Activated CD4-positive, alpha-beta memory T cell treated with anti-CD3 and anti-CD28 coated beads for 36 hours (primary cell): ENCODE data around the gene ATP5MC3. TPM values are rescaled to one million over a fixed set of nuclear protein-coding genes. Genes with fewer than 3 reads are reported as not detected.

ENCODE experiments used
- CTCF ChIA-PET: fragments of 350-600 bp; sonication (Branson Sonifier 250); formaldehyde crosslinking; loops from one replicate; lab custom pipeline; 2021; ENCODE audit warnings: antibody characterized with exemption, inconsistent platforms; lab: Charles Lee
- POLR2A ChIA-PET: fragments of 350-600 bp; sonication (Branson Sonifier 250); formaldehyde crosslinking; loops from one replicate; lab custom pipeline; 2021; ENCODE audit warnings: antibody characterized with exemption; lab: Charles Lee
- DNase-seq: peaks from one replicate; pipeline ENCODE4 v3.0.0-alpha.2; 2020
- H3K27ac Mint-ChIP-seq: one replicate; pipeline ENCODE4 v1.8.0; 2021; ENCODE audit warnings: mixed read lengths
- H3K27me3 Mint-ChIP-seq: one replicate; pipeline ENCODE4 v1.8.0; 2021; ENCODE audit warnings: mixed read lengths
- H3K36me3 Mint-ChIP-seq: one replicate; pipeline ENCODE4 v1.8.0; 2021; ENCODE audit warnings: mixed read lengths
- H3K4me1 Mint-ChIP-seq: one replicate; pipeline ENCODE4 v1.8.0; 2021; ENCODE audit warnings: low read depth, mixed read lengths
- H3K4me3 Mint-ChIP-seq: one replicate; pipeline ENCODE4 v1.8.0; 2021; ENCODE audit warnings: mild to moderate bottlenecking, mixed read lengths
- H3K9me3 Mint-ChIP-seq: one replicate; pipeline ENCODE4 v1.8.0; 2021; ENCODE audit warnings: mixed read lengths
- intact Hi-C: fragments of 100-400 bp; cut with micrococcal nuclease; formaldehyde crosslinking; loops from one replicate; pipeline ENCODE4 v1.15.1; 2023
- microRNA-seq: library from miRNA; unstranded; fragments of <30 nt; microRNA quantifications from one replicate; pipeline ENCODE4 v1.2.0, GENCODE V29; 2022; ENCODE audit warnings: borderline number of aligned reads, borderline microRNAs expressed, borderline replicate concordance
- total RNA-seq, 2 experiments: library from RNA; stranded (reverse); gene quantifications; one replicate each; pipeline ENCODE4 v1.2.3, GENCODE V29; 2021

Gene ATP5MC3
- total RNA-seq, 2 experiments from 2014 or later: 346 to 347 TPM

DNA sequence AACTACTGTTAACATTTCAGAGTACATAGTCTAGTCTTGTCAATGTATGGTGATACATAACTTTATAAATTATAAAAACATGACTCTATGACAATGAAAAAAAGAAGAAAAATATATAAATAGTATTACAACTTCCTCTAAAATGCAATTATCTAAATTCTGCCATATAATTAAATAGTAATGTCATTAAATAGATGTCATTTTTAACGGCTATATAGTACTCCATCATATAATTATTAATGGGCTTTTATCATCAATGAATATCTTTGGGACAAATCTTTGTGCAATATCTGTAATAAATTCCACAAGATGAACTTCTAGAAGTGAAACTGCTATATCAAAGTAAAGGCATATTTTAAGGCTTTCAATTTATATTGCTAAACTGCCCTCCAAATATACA is 38.3 kb downstream of the ATP5MC3 start:
- no peaks in the 10 kb centered on the region for H3K27me3 Mint-ChIP-seq
- H3K4me3 Mint-ChIP-seq: no peak overlapping the region
- peaks cover 17% of the 10 kb centered on the region for H3K36me3 Mint-ChIP-seq
- H3K27ac Mint-ChIP-seq: no peak overlapping the region
- DNase-seq: no peak
- peaks cover 14% of the 10 kb centered on the region for H3K4me1 Mint-ChIP-seq
- POLR2A ChIA-PET: no interaction called here
- CTCF ChIA-PET: no interaction called here
- intact Hi-C loops: no loop called here
- H3K9me3 Mint-ChIP-seq: no peaks in the 10 kb centered on the region

DNA sequence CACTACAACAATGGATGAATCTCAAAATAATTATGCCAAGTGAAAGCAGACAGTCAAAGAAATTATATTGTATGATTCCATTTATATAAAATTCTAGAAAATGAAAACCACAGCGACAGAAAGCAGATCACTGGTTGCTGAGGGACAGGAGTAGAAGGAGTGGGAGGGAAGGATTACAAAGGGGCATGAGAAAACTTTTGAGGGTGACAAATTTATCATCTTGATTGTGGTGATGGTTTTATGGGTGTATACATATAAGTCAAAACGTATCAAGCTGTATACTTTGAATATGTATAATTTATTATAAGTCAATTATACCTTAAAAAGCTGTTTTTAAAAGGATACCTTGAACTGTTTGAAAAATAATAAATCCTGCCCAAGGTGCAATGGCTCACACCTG is 41.2 kb downstream of the ATP5MC3 start:
- CTCF ChIA-PET: interaction anchor here (1.4 kb wide), 1 partner anchor 65 kb away, joined by 3 read pairs; no protein-coding TSS in a partner anchor
- H3K4me1 Mint-ChIP-seq: peaks cover 26% of the 10 kb centered on the region
- H3K27me3 Mint-ChIP-seq: no peaks in the 10 kb centered on the region
- no peak overlapping the region for H3K27ac Mint-ChIP-seq
- POLR2A ChIA-PET: no interaction called here
- no peak for DNase-seq
- H3K4me3 Mint-ChIP-seq: no peak overlapping the region
- H3K9me3 Mint-ChIP-seq: no peaks in the 10 kb centered on the region
- intact Hi-C loops: no loop called here
- H3K36me3 Mint-ChIP-seq: peaks cover 18% of the 10 kb centered on the region

DNA sequence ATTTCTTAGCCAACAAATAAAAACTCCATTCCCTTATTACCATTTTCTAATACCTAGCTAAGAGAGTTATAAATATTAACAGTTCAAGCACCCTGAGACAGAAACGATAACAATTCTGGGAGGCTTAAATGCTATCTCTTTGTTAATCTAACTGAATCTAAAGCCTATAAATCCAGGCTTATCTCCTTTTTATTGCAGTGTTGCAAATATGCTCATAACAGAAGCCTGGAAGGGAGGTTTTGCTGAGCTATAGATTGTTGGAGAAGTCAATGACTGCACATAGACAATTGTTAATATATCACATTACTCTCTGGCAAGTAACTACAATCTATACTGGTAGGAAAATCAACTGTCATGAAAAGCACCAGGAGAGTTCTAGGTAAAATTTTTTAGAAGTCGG is 43.7 kb downstream of the ATP5MC3 start:
- CTCF ChIA-PET: interaction anchor here (0.6 kb wide), 1 partner anchor 63 kb away, joined by 4 read pairs; no protein-coding TSS in a partner anchor
- no peak overlapping the region for H3K4me3 Mint-ChIP-seq
- POLR2A ChIA-PET: no interaction called here
- no peak overlapping the region for H3K27ac Mint-ChIP-seq
- DNase-seq: no peak
- peaks cover 26% of the 10 kb centered on the region for H3K4me1 Mint-ChIP-seq
- peaks cover 23% of the 10 kb centered on the region for H3K36me3 Mint-ChIP-seq
- no peaks in the 10 kb centered on the region for H3K9me3 Mint-ChIP-seq
- intact Hi-C loops: no loop called here
- H3K27me3 Mint-ChIP-seq: no peaks in the 10 kb centered on the region

DNA sequence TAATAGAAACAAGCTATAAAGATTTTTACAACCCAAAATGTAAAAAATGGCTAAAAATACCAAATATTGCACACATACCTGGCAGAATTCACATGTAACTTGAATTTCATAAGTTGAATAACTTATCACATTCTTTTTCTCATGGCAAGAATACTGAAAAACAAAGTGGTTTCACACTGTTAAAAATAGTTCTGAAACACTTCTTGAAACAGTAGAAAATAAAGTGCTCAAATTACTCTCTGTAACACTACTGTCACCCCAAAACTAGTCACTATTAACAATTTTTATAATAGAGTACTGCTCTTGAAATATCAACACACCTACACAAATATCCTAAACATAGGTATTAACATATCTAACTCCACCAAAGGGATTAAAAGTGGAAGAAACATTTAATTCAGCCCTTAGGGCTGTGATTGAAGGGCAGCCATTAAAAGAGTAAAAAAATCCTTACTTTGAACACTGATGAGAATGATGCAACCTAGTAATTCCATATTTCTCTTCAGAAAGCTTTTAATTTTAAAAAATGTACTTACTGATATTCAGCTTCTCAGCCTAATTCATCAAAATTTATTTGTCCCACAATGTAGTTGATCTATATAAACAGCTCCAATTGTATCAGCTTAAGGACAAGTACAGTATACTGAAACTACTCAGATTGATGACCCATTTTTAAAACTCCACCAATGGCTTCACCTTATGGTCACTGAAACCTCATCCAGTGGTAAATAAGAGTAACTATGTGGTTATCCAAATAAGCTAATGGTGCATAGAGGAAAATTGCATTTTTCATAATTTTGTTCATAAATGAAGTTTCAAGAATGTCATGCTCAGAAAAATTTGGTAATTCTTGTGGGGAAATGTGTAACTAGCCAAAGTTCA is 44.9 kb downstream of the ATP5MC3 start:
- Mint-ChIP-seq H3K27ac (no peak overlapping the region), H3K4me1 (peaks cover 24% of the 10 kb centered on the region), H3K9me3 (no peaks in the 10 kb centered on the region), H3K27me3 (no peaks in the 10 kb centered on the region), H3K4me3 (no peak overlapping the region), H3K36me3 (peaks cover 20% of the 10 kb centered on the region)
- POLR2A ChIA-PET: no interaction called here
- intact Hi-C loops: no loop called here
- DNase-seq: no peak
- CTCF ChIA-PET: interaction anchor here (0.7 to 0.9 kb wide), 2 partner anchors 19 to 441 kb away, joined by 3 read pairs; no protein-coding TSS in a partner anchor

DNA sequence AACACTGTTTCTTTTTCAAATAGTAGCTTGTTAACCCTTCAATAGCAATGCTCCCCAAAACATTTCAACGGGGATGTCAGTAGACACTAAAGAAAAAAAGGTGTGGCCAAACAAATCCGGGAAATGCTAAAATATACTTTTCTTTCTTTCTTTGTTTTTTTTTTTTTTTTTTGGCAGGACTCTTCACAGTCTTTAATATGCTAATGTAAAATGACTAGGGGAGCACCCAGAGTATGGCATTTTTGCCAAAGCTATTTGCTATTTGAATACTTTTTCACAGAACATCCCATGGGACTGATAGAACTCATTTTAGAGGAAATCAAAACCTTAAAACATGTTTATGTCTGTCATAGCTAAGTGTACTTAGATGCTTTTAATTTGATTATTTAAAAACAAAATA is 45.6 kb downstream of the ATP5MC3 start:
- CTCF ChIA-PET: no interaction called here

DNA sequence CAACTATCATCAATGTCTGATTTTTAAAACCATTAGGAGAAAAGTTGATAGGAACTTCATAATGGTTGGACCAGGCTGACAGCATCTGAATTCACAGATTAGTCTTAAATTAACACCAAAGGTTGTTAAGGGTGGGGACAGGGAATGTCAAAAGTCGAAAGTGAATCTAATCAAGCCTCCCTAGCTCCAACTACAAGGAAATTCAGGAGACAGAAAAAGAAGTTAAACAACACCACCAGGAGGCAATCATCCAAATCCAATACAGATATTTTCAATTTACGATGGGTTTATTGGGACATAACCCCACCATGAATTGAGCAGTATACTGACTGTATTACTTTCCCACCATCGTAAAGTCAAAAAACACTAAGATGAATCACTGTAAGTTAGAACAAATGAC is 46.3 kb downstream of the ATP5MC3 start:
- DNase-seq: no peak
- H3K27ac Mint-ChIP-seq: no peak overlapping the region
- H3K4me1 Mint-ChIP-seq: peaks cover 25% of the 10 kb centered on the region
- H3K9me3 Mint-ChIP-seq: no peaks in the 10 kb centered on the region
- ChIA-PET POLR2A (no interaction called here), CTCF (interaction anchor here (0.6 to 0.9 kb wide), 2 partner anchors 10 to 147 kb away, joined by 3 to 4 read pairs; no protein-coding TSS in a partner anchor)
- no peaks in the 10 kb centered on the region for H3K27me3 Mint-ChIP-seq
- intact Hi-C loops: no loop called here
- peaks cover 20% of the 10 kb centered on the region for H3K36me3 Mint-ChIP-seq
- no peak overlapping the region for H3K4me3 Mint-ChIP-seq

More for the DNA sequence above, 45.6 kb downstream of the ATP5MC3 start:
- H3K27me3 Mint-ChIP-seq: no peaks in the 10 kb centered on the region
- no peak for DNase-seq
- H3K9me3 Mint-ChIP-seq: no peaks in the 10 kb centered on the region
- peaks cover 27% of the 10 kb centered on the region for H3K4me1 Mint-ChIP-seq
- peaks cover 20% of the 10 kb centered on the region for H3K36me3 Mint-ChIP-seq
- no peak overlapping the region for H3K27ac Mint-ChIP-seq
- POLR2A ChIA-PET: no interaction called here
- H3K4me3 Mint-ChIP-seq: no peak overlapping the region
- intact Hi-C loops: no loop called here

DNA sequence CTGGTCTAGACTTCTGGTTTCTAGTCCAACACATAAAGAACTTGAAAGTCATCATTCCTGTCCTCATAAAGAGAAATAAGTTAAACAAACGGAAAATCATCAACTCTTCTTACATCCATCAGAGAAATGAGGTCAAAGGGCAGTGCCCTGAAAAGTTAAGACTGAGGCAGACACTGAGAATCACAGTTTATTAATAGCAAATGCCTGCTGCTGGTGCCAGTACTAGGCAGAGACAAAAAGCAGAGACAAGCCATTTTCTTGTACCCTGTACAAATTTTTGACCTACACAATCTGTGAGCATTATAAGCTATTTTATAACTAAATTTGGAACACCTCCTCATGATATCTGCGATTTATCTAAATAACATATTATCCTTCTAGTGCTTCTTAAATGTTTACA is 50.3 kb downstream of the ATP5MC3 start:
- CTCF ChIA-PET: interaction anchor here (0.6 kb wide), 1 partner anchor 120 kb away, joined by 3 read pairs; no protein-coding TSS in a partner anchor
- H3K4me3 Mint-ChIP-seq: no peak overlapping the region
- POLR2A ChIA-PET: no interaction called here
- DNase-seq: no peak
- H3K27ac Mint-ChIP-seq: no peak overlapping the region
- no peaks in the 10 kb centered on the region for H3K9me3 Mint-ChIP-seq
- H3K36me3 Mint-ChIP-seq: peaks cover 25% of the 10 kb centered on the region
- no peaks in the 10 kb centered on the region for H3K27me3 Mint-ChIP-seq
- intact Hi-C loops: no loop called here
- H3K4me1 Mint-ChIP-seq: peaks cover 5% of the 10 kb centered on the region

DNA sequence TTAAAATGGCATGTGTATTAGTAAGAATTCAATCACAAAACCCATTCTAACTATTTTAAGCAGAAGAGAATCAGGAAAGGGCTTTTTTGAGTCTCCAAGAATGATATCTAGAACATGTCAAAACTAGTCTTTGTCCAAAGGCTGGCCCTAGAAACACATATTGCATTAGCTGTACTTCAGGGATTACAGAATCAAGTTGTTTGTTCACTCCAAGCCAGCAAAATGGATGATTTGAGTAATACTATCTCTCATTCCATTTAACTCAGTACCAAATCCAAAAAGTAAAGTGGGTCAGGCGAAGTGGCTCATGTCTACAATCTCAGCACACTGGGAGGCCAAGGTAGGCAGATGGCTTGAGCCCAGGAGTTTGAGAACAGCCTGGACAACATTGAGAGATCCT is 54.8 kb downstream of the ATP5MC3 start:
- no peak overlapping the region for H3K27ac Mint-ChIP-seq
- ChIA-PET POLR2A (no interaction called here), CTCF (no interaction called here)
- H3K36me3 Mint-ChIP-seq: peaks cover 12% of the 10 kb centered on the region
- H3K27me3 Mint-ChIP-seq: no peaks in the 10 kb centered on the region
- DNase-seq: no peak
- H3K9me3 Mint-ChIP-seq: no peaks in the 10 kb centered on the region
- H3K4me3 Mint-ChIP-seq: no peak overlapping the region
- intact Hi-C loops: no loop called here
- H3K4me1 Mint-ChIP-seq: peaks cover 9% of the 10 kb centered on the region

Small RNA genes within 50 kb of the gene (microRNA-seq; reads per million reads assigned to microRNA genes)
- not detected for gene MIR933

Other genes with a start within 250 kb of the ATP5MC3 start
- 1 to 10 TPM; 3.8 to 6.2 TPM for gene CHN1, start 176.3 kb downstream of the ATP5MC3 start, total RNA-seq
- gene ATF2, start 13.5 kb downstream of the ATP5MC3 start, total RNA-seq: 10 to 100 TPM; 46.9 to 48.5 TPM